ENCODE results near the gene MINDY4. TPM values are rescaled to one million over a fixed set of nuclear protein-coding genes. Genes with fewer than 3 reads are reported as not detected.

Gene MINDY4
- total and polyA plus RNA-seq, 2 of the 8 experiments (the other 6 are each of a cell fraction or from before 2014, with no cell fraction given) = 1.3 to 3.6 TPM

GRCh38 chr7:30789334-30789711, 18.1 kb downstream of the MINDY4 start (continued):
- no peak for TF ChIP-seq RXRA (IDR thresholded peaks at IDR 0.05; ENCODE audit: insufficient read depth, low read depth, low read length)
- no peak for TF ChIP-seq NANOG (IDR thresholded peaks at IDR 0.05; ENCODE audit: insufficient read depth, low read depth, low read length, poor library complexity, severe bottlenecking)
- no peak for TF ChIP-seq POLR2A (IDR thresholded peaks at IDR 0.05; ENCODE audit: control extremely low read depth in 1 of 2, low read depth in 2 of 2, low read length in 2 of 2)

All from H1 (cell line).